Measurements from ENCODE around the gene UBE2D1.
A peak's percentile ranks its signal among the peaks of the same experiment; 100 is the strongest.

Gene UBE2D1

DNA sequence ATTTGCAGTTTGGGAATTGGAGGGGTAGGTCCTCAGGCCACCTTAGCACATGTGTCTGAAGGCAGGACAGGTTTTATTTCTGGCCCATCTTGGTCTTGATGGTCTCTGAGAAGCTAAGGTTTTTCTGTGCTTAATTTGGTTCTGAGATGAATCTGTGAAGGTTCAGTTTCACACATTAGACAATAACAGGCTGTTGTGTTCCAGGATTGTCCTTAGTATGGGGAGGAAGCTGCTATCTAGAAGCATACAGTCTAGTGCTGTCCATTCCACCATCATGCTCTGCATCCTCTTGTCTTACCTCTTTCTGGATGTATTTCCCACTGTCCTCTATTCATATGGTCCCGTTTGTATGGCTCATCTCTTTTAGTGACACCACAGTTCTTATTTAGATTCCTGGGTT is 7.1 kb downstream of the UBE2D1 start:
- no peak for DNase-seq

GRCh38 chr10:58347967-58348366 is 13.2 kb downstream of the UBE2D1 start:
- no peak for DNase-seq

DNA sequence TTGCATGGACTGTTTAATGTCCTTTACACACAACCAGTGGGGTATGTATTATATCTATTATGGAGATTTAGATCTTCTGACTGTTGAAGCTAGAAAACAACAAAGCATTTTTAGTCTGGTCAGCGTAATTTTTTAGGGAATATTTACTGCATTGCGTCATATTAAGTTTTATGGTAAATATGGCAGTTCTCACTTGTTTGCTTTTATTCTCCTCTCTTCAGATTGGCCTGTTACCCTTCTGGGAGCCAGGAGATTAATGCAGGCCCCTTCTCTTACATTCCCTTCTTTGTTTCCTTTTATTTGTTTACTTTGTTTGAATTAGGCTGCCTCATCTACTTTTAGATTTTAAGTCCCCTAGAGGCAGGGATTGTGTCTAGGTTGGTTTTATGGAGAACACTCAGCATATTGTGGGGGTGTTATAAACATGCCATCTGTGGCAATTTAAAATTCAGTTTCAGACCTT is 13.8 kb downstream of the UBE2D1 start:
- no peak for DNase-seq

DNA sequence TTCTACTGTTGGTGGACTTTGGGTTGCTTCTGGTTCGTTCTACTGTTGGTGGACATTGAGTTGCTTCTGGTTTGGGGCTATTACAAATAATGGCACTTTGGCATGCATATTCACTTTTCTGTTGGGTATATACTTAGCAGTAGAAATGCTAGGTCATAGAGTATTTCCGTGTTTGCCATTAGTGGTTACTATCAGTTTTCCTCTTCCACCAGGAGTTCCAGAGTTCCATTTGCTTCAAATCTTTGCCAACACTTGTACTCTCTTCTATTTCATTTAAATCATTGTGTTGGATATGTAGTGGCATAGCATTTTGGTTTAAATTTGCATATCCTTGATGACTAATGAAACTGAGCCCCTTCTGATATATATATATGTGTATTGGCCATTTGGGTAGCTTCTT is 15.2 kb downstream of the UBE2D1 start:
- DNase-seq, result no peak

DNA sequence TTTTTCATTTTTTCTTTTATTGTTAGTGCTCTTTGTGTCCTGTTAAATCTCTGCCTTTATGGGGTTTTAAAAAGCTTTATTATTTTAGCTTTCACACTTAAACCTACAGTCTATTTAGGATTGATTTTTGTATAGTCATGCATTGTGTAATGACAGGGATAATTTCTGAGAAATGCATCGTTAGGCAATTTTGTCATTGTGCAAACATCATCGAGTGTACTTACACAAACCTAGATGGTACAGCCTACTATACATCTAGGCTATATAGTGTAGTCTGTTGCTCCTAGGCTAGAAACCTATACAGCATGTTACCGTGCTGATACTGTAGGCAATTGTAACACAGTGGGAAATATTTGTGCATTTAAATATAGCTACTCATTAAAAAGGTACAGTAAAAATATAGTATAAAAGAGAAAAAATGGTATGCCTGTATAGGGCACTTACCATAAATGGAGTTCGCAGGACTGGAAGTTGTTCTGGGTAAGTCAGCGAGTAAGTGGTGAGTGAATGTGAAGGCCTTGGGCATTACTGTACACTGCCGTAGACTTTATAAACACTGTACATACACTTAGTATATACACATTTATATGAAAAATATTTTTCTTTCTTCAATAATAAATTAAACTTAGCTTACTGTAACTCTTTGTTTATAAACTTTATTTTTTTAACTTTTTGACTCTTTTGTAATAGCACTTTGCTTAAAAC is 16.0 kb downstream of the UBE2D1 start:
- no peak for DNase-seq

GRCh38 chr10:58351616-58352578 is 17.1 kb downstream of the UBE2D1 start:
- DNase-seq, result no peak

GRCh38 chr10:58352956-58353610 is 18.3 kb downstream of the UBE2D1 start:
- DNase-seq, result no peak

DNA sequence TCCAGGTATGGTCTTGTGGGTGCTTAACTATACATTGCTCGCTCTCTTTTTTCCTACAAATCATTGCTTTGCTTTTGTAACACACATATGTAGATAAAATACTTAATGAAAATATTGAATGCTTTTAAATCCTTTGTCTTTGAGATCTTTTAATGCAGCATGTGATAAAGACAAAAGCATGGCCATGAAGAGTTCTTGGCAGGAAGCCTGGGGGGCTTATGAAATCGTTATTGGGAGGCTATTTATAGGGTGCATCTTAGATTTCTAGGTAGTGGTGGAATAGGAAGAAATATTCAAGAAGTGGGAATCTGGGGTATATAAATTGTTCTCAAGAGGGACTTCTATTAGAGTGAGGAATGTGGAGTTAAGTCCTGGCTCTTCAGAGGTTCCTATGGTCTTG is 21.9 kb downstream of the UBE2D1 start:
- DNase-seq, result no peak

DNA sequence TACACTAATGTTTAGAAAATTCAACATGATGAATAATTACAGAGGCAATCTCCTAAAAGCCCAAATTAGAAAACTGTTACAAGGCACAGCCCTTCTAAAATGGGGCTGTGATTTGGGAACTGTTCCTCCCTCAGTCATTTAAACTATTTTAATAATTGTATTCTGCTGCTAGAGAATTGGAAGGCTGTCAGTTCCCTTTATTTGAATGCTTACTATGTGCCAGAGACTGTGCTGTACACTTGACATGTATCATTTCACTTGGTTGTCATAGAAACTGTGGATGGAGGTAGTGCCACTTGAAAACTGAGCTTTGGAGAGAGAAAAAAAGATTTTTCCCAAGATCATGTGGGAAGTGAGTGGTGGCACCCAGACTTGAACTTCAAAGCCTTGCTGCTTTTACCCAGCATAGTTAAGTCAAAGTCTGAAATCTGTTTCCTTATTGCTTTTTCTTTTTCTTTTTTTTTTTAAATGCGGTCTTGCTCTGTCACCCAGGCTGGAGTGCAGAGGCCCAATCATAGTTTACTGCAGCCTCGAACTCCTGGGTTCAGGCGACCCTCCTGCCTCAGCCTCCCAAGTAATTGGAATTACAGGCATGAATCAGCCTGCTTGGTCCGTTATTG is 23.6 kb downstream of the UBE2D1 start:
- no peak for DNase-seq

- DNase-seq, result no peak
These were observed 24.1 kb downstream of the UBE2D1 start for GRCh38 chr10:58358947-58359346.

DNA sequence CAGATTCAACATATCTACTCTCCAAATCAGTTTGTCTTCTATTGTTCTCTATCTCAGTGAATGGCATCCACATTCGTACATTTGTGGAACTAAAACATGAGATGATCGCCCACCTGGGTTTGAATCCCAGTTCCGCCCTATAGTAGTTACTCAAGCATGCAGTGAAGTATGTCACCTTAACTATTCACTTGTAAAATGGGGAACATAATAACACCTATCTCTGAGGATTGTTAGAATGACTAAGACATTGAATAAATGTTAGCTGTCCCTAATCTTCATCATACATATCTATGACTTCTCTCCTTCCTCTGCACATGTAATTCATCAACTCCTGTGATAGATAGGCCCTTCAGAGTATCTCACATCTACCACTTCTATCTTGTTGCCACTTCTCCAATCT is 24.7 kb downstream of the UBE2D1 start:
- DNase-seq, result no peak

GRCh38 chr10:58360412-58361004 is 25.7 kb downstream of the UBE2D1 start:
- no peak for DNase-seq

GRCh38 chr10:58361353-58361752 is 26.5 kb downstream of the UBE2D1 start:
- no peak for DNase-seq

GRCh38 chr10:58362027-58362789 is 27.4 kb downstream of the UBE2D1 start:
- DNase-seq, result no peak

- DNase-seq, result no peak
These were observed 32.3 kb downstream of the UBE2D1 start for GRCh38 chr10:58367069-58367468.

DNA sequence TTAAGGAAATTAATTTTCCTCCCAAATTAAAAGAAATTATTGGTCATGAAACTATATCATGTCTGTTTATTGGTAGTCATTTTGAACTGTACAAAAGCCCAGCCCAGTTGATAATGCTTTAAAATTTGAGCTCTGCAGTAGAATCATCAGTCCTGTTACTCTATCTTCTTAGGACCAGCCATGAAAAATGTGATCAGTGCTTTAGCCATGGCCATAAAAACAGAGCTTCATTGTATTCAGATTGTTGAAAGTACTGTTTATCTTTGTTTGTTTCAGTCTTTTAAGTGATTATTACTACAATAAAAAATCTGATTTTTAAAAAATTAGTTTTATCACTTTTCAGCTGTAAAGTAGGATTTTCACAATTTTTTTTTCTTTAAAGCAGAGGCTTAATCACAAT is 36.7 kb downstream of the UBE2D1 start:
- DNase-seq, result no peak

GRCh38 chr10:58372607-58373441 is 38.0 kb downstream of the UBE2D1 start:
- no peak for DNase-seq

DNA sequence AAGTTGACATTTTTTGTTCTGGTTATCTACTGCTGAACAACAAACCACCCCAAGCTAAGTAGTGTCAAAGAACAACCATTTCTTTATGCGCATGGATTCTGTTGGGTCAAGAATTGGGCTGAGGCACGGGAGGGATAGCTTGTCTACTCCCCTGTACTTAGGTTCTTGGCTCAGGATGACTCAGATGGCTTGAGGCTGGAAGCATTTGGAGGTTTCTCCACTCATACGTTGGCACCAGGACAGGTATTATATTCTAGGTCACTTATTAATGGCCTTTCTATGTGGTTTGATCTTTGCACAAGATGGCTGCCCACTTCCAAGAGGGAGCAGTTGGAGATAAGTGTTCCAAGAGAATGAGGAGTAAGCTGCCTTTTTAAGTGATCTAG is 38.6 kb downstream of the UBE2D1 start:
- DNase-seq, result no peak

GRCh38 chr10:58382489-58382995 is 47.7 kb downstream of the UBE2D1 start:
- no peak for DNase-seq

GRCh38 chr10:58384095-58384494 is 49.3 kb downstream of the UBE2D1 start:
- peak; percentile 58 for DNase-seq

- no peak for DNase-seq
These were observed 49.8 kb downstream of the UBE2D1 start for GRCh38 chr10:58384544-58384998.

Measured in CD4-positive, alpha-beta T cell treated with Interleukin-17A for 1 hour (primary cell).